Bronchial epithelial cell (primary cell): ENCODE measurements around the gene ZNF521. TPM values are rescaled to one million over a fixed set of nuclear protein-coding genes. Genes with fewer than 3 reads are reported as not detected.
A peak's percentile ranks its signal among the peaks of the same experiment; 100 is the strongest.

Experiments used
- DNase-seq: peaks from one replicate; pipeline ENCODE4 v3.0.0-alpha.2; 2010; ENCODE audit warnings: low read depth
- FAIRE-seq: peaks from 2 replicates; lab custom pipeline; 2011; peaks lifted over from hg19 to GRCh38; lab: Jason Lieb, UNC
- H3K27me3 ChIP-seq: 2 replicates; pipeline ENCODE4 v1.5.1; 2011; ENCODE audit warnings: low read length; ENCODE audit not compliant: control insufficient read depth, insufficient read depth
- H3K36me3 ChIP-seq: 2 replicates; pipeline ENCODE4 v1.5.1; 2011; ENCODE audit warnings: low read length; ENCODE audit not compliant: control insufficient read depth, insufficient read depth
- H3K4me3 ChIP-seq: 2 replicates; pipeline ENCODE4 v1.5.1; 2011; ENCODE audit warnings: mild to moderate bottlenecking, low read depth, low read length, control low read depth
- CTCF ChIP-seq: IDR thresholded peaks from 2 replicates; pipeline ENCODE4 v1.5.1; 2011; ENCODE audit warnings: mild to moderate bottlenecking, moderate library complexity, low read length, control low read depth, inconsistent platforms; ENCODE audit not compliant: insufficient read depth, severe bottlenecking
- total RNA-seq: library from RNA; depleted of rRNA; stranded (reverse); fragments of >200 nt; gene quantifications from 2 replicates; pipeline ENCODE4 v1.2.1, GENCODE V29; 2014

The ZNF521 gene
- total RNA-seq, 1 donor from 2014 or later = 0.53 TPM

DNA sequence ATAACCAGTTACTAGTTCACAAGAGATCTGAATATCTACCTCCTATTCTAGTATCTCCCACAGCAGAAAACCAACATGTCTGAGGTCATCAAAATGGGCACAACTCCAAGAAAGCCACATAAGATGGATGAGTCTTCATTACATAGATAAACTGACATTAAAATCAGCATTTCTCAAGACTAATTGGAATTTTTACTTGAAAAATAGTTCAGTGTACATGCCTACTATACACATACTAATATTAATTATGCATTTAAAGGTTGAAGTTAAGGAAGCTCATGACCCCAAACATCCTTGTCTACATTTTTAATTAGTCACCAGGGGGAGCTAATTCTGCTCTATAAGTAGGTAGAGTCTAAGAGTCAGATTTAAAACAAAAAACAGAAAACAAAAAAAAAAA lies 41.9 kb downstream of the ZNF521 start:
- TF ChIP-seq CTCF = no peak
- Histone ChIP-seq H3K27me3 (no peaks in the 10 kb centered on the region), H3K36me3 (no peaks in the 10 kb centered on the region), H3K4me3 (no peak overlapping the region)
- DNase-seq (peak; percentile 45), FAIRE-seq (no peak)

- DNase-seq = no peak
- H3K27me3 ChIP-seq = no peaks in the 10 kb centered on the region
- no peak overlapping the region for H3K4me3 ChIP-seq
- no peaks in the 10 kb centered on the region for H3K36me3 ChIP-seq
- no peak for FAIRE-seq
- no peak for TF ChIP-seq CTCF
Observed at GRCh38 chr18:25308381-25308780, 43.6 kb downstream of the ZNF521 start.

- DNase-seq (no peak), FAIRE-seq (no peak)
- no peak for TF ChIP-seq CTCF
- Histone ChIP-seq H3K4me3 (no peak overlapping the region), H3K36me3 (no peaks in the 10 kb centered on the region), H3K27me3 (no peaks in the 10 kb centered on the region)
Observed at GRCh38 chr18:25307192-25307591, 44.8 kb downstream of the ZNF521 start.

- Histone ChIP-seq H3K36me3 (no peaks in the 10 kb centered on the region), H3K27me3 (no peaks in the 10 kb centered on the region), H3K4me3 (no peak overlapping the region)
- DNase-seq = no peak
- FAIRE-seq = no peak
- TF ChIP-seq CTCF = no peak
Observed at GRCh38 chr18:25306671-25307070, 45.3 kb downstream of the ZNF521 start.

DNA sequence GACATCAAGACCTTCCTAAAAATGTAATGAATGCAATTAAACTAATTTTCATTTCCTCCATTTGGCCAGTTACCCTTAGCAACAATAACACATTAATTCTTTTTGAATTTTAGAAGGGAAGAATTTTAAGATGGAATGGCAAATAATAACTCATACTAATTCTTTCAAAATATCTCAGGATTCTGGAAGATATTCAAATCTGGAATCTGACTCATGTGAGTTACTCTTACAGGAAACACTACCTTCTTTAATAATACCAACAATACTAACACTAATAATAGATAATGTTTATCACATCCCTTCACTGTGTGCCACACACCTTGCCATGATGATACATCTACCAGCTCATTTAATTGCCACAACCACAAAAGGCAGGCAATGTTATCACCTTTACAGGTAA lies 46.4 kb downstream of the ZNF521 start:
- FAIRE-seq (no peak), DNase-seq (no peak)
- Histone ChIP-seq H3K27me3 (no peaks in the 10 kb centered on the region), H3K4me3 (no peak overlapping the region), H3K36me3 (no peaks in the 10 kb centered on the region)
- no peak for TF ChIP-seq CTCF

DNA sequence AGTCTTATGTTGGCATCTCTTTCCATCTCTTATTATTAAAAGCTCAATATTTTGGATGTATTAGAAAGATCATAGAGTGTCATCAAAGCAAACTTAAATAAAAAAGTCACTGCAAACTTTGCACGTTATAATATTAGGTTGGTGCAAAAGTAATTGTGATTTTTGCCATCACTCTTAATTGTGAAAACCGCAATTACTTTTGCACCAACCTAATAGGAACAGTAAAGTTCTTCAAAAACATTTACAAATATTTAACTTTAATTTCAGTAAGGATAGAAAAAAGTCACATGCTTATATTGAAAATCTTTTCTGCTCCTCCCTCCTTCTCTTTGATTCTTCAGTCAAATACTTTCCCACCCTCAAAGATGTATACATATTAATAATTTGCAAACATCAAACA lies 51.5 kb downstream of the ZNF521 start:
- TF ChIP-seq CTCF = no peak
- no peak overlapping the region for H3K4me3 ChIP-seq
- H3K27me3 ChIP-seq = no peaks in the 10 kb centered on the region
- DNase-seq = no peak
- H3K36me3 ChIP-seq = no peaks in the 10 kb centered on the region
- FAIRE-seq = no peak
